Astrocyte of the cerebellum (primary cell): ENCODE results near the gene RPL37A.

Experiments used
- DNase-seq: peaks from one replicate; pipeline ENCODE4 v3.0.0-alpha.2; 2011; ENCODE audit warnings: low read depth
- H3K4me3 ChIP-seq: 2 replicates; pipeline ENCODE4 v1.5.1; 2011; ENCODE audit warnings: mild to moderate bottlenecking, low read depth, low read length, moderate library complexity
- CTCF ChIP-seq: IDR thresholded peaks from 2 replicates; pipeline ENCODE4 v1.5.1; 2012; ENCODE audit warnings: low read length, low read depth, moderate library complexity, mild to moderate bottlenecking; ENCODE audit errors: missing control alignments
- in situ Hi-C: cut with HindIII; loops from 2 replicates; pipeline ENCODE4 v1.10.0; 2017; ENCODE audit warnings: low sequenced_read_pairs

RPL37A gene

DNA sequence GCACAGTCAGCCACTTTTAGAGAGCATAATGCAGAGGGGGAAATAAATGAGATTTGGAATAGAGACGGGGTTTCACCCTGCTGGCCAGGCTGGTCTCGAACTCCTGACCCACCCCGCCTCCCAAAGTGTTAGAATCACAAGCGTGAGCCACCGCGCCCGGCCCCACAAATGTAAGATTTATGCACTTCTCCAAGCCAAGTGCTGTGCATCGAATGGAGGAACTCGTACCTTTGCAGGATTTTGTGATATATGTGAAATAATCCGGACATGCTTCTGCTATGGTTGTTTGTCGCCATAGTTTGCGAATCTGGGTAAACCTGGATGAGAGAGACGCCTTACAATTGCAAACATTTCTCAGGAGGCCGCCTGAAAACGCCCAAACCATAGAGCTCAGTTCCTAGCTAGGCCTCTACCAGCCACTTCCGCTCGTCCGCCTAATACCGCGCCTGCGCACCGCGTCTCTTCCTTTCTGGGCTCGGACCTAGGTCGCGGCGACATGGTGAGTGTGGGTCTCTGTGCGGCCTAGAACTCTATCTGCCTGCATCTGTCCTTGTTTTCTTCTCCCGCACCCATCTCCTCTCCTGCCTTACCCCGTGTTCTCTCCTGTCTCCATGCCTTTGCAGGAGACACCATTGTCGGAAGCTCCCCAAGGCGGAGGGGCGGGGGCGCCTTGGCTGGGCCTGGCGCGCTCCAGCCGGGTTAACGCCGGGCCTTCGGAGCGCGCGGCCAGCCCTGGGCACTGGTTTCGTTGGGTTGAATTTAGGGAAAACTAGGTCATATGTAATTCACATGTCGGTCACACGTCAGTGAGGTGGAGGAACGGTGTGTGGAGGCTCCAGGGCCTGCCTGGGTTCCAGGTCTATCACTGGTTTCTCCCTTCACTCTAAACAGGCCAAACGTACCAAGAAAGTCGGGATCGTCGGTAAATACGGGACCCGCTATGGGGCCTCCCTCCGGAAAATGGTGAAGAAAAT is at the start of gene RPL37A:
RPL37A (plus strand) TSS at position 466 of the 974 bp plus-strand sequence; CDS start at position 497, 31 bp downstream.
- TF ChIP-seq CTCF = peak; percentile 5
- peak within 1 kb of the TSS; percentile 97 for H3K4me3 ChIP-seq
- in situ Hi-C loops = no loop called here
- peak; percentile 93 for DNase-seq

- in situ Hi-C loops = no loop called here
- no peak overlapping the region for H3K4me3 ChIP-seq
- no peak for DNase-seq
- no peak for TF ChIP-seq CTCF
Measured at GRCh38 chr2:216450346-216450745, 48.3 kb upstream of the RPL37A start.

DNA sequence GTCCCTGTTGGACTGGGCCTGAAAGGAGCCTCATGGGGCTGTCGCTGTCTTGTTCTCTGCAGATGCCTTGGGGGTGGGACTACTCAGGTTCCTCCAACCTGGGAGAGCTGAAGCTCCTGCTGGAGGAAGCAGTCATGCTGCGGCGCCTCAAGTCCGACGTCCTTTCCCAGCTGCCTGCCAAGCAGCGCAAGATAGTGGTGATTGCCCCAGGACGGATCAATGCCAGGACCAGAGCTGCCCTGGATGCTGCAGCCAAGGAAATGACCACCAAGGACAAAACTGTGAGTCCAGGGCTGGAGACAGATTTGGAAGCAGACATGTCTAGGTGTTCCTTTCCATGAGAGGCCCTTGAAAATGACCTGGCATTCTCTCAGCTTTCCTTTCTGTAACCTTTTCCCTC is 47.9 kb upstream of the RPL37A start:
- TF ChIP-seq CTCF = no peak
- DNase-seq = no peak
- in situ Hi-C loops = no loop called here
- H3K4me3 ChIP-seq = no peak overlapping the region

DNA sequence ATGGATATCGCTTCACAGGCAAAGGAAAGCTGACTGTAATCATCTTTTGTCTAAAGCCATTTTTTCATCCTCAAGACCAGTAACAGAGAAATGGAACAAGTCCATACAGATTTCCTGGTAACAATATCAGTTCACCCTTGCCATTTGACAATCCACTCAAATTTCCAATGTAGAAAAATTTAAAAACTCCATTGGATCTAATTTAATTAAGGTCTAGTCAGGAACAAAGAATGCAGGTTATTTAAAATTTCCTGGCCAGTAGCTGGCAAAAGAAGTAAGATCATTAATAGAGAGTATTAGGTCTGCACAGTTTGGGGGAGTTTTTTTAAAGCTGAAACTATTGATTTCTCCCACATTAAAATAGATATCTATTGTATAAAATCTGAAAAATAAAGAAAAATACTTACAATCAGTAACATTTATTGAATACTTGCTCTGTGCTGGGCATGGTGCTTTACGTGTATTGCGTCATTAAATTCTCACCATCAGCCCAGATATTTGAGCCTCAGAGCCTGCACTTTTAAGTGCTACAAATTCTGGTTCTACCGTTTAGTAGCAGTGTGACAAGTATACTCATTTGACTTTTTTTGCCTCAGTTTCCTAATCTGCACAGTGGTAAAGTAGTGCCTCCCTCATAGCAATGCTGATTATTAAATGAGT is 44.6 kb upstream of the RPL37A start:
- no peak for DNase-seq
- in situ Hi-C loops = no loop called here
- H3K4me3 ChIP-seq = no peak overlapping the region
- no peak for TF ChIP-seq CTCF

GRCh38 chr2:216463148-216463547 is 35.5 kb upstream of the RPL37A start:
- H3K4me3 ChIP-seq = no peak overlapping the region
- in situ Hi-C loops = no loop called here
- no peak for TF ChIP-seq CTCF
- DNase-seq = no peak

DNA sequence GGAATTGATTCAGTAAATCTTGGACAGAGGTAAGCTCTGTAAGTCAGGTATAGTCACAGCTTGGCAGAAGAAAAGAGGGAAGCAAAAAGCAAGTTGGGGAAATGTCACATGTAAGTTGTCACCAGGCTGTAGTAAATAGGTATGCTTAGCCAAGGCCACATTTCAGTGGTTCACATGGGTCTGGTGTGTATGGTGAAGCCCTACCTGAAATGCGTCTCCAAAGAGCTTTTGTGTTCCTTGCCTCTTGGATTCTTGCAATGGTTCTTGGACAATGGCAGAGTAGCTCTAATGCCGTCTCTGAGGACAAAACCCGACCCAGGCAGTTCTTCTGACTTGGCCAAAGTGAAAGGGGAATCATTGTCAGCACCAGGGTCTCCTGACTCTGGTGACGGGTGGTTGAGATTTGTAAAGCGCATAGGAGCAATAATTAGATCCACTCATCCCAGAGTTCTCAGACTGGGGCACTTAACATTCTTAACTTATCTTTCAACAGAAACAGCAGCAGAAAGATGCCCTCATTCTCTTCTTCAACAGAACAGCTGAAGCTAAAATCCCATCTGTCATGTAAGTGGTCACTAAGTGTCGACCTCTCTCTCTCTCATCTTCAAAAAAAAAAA is 34.4 kb upstream of the RPL37A start:
- DNase-seq = no peak
- H3K4me3 ChIP-seq = no peak overlapping the region
- TF ChIP-seq CTCF = no peak
- in situ Hi-C loops = no loop called here
